Measurements from ENCODE around the gene CFAP97D2.

DNA sequence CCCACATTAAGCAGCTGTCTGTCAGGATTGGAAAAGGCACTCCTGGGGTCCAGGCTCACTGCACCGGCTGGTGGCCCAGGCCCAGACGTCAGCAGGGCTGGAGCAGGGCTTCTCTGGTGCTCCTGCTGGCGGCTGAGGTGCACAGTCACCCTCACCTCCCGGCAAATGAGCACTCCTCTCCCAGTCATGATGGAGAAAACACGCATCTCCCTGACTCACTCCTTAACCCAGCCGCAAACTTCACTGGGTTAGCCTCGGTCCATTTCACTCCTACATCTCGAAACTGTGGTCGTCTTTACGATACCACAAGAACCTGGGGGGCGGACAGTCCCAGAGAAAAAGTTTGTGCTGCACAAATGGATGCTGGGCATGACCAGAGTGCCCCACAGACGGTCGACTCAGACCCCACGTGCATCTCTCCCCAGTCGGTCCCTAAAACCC lies 43.3 kb upstream of the CFAP97D2 start:
- TF ChIP-seq POLR2A (IDR thresholded peaks at IDR 0.05) = no peak
- TF ChIP-seq, protein P1, sequence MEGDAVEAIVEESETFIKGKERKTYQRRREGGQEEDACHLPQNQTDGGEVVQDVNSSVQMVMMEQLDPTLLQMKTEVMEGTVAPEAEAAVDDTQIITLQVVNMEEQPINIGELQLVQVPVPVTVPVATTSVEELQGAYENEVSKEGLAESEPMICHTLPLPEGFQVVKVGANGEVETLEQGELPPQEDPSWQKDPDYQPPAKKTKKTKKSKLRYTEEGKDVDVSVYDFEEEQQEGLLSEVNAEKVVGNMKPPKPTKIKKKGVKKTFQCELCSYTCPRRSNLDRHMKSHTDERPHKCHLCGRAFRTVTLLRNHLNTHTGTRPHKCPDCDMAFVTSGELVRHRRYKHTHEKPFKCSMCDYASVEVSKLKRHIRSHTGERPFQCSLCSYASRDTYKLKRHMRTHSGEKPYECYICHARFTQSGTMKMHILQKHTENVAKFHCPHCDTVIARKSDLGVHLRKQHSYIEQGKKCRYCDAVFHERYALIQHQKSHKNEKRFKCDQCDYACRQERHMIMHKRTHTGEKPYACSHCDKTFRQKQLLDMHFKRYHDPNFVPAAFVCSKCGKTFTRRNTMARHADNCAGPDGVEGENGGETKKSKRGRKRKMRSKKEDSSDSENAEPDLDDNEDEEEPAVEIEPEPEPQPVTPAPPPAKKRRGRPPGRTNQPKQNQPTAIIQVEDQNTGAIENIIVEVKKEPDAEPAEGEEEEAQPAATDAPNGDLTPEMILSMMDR (IDR thresholded peaks at IDR 0.05) = no peak

Data from vagina (tissue), 2 donors.